Heart left ventricle (tissue), 13 donors: Measurements from ENCODE around the gene C2orf49.

Experiments
- CTCF ChIP-seq, 12 donors: fragments of 200-600 bp; sonication (generic) in 4 of 12; IDR thresholded peaks; one replicate each; pipeline versions ENCODE4 v1.5.0 to v1.8.0; 2018 to 2022; ENCODE audit warnings: antibody characterized with exemption in 12 of 12, mild to moderate bottlenecking in 5 of 12
- POLR2A ChIP-seq, 2 donors: fragments of 450-650 bp; IDR thresholded peaks; one replicate each; pipeline ENCODE4 v1.6.1; 2017; ENCODE audit warnings: antibody characterized with exemption in 2 of 2, mild to moderate bottlenecking in 2 of 2, moderate library complexity in 2 of 2
- donor health status: ischemic (EF 13 %, LVEDD 7.1; RV severe dilation, severe dysfunction).
- donor health status: DM: no; HTN: yes; CAD: no.
- donor health status: DM: no; HTN: no; CAD: no.
- donor health status: ischemic (EF 25% LVEDD 6.9; RV normal size, moderate dysfunction).
- donor health status: ischemic (EF 25% LVEDD 5.7; RV mildly dilated, moderate dysfunction).
- donor health status: ischemic (EF 35%, LVEDD 5.7; RV mildly dilated, moderate dysfunction).
- donor health status: nonischemic (EF 11% LVEDD 7.7; RV severe dilation, severe dysfunction).
- donor health status: DM: yes; HTN: yes; CAD: no.
- donor health status: PGD.
- donor health status: ischemic (EF 29% LVEDD 5.4; RV normal size, mild dysfunction).
- donor health status: nonischemic (EF 23%, LVEDD 6.1; RV moderate dilation, normal function).

- TF ChIP-seq CTCF (IDR thresholded peaks at IDR 0.05) (no peak), POLR2A (IDR thresholded peaks at IDR 0.05) (no peak)
Observed at GRCh38 chr2:105375001-105375561, 37.7 kb downstream of the C2orf49 start.
